Measurements from ENCODE around the gene LMBRD1.

The LMBRD1 gene

DNA sequence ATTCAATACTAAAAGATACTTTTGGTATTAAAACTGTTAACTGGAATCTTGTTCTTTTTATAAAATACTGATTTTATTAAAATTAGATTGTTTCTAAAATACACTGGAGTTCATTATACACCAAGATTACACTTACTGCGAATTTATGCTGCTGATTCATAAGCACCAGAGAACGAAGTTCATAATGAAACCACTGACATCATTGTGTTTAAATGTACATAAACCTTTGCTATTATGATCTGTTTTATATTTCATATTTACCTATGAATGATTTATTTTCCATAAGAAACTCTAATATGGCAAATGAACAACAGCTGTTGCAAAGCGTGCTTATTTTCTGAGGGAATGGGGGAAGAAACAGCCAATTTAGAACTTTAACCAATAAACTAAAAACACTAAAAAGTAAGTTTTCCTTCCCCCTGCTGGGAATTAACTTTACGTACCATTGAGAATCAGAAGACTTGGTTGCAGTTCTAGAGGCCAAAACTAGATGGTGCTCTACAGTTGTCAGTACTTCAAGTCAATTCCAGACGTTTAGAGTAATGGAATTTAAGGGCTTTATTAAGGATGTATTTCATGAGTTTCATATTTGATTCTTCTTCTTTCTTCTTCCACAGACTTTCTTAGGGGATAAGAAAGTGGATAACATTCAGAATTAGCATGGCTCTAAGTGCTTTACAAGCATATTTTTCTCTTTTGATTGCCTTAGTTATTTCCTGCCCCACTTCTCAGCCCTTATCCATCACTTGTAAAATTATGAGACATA is 38.8 kb upstream of the LMBRD1 start (continued):
- TF ChIP-seq ZNF555 (tag by site-specific recombination; conservative IDR thresholded peaks at IDR 0.05) (no peak), ZBTB17 (tag by site-specific recombination; IDR thresholded peaks at IDR 0.05) (0 out of 2 replicates have a peak, but pooled peaks have one; percentile 12), ZNF37A (tag by site-specific recombination; IDR thresholded peaks at IDR 0.05) (no peak), SCRT2 (tag by site-specific recombination; IDR thresholded peaks at IDR 0.05) (no peak), MZF1 (tag by site-specific recombination; IDR thresholded peaks at IDR 0.05; ENCODE audit: borderline replicate concordance) (no peak), GLI2 (tag by site-specific recombination; IDR thresholded peaks at IDR 0.05; ENCODE audit: borderline replicate concordance, low read depth) (no peak), ZNF654 (tag by site-specific recombination; IDR thresholded peaks at IDR 0.05; ENCODE audit: low read depth) (peak; percentile 77)
- TF ChIP-seq, protein P1, sequence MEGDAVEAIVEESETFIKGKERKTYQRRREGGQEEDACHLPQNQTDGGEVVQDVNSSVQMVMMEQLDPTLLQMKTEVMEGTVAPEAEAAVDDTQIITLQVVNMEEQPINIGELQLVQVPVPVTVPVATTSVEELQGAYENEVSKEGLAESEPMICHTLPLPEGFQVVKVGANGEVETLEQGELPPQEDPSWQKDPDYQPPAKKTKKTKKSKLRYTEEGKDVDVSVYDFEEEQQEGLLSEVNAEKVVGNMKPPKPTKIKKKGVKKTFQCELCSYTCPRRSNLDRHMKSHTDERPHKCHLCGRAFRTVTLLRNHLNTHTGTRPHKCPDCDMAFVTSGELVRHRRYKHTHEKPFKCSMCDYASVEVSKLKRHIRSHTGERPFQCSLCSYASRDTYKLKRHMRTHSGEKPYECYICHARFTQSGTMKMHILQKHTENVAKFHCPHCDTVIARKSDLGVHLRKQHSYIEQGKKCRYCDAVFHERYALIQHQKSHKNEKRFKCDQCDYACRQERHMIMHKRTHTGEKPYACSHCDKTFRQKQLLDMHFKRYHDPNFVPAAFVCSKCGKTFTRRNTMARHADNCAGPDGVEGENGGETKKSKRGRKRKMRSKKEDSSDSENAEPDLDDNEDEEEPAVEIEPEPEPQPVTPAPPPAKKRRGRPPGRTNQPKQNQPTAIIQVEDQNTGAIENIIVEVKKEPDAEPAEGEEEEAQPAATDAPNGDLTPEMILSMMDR (tag by site-specific recombination; IDR thresholded peaks at IDR 0.05), result peak; percentile 46; the same call in 1 of the 2 replicates
- TF ChIP-seq, protein P2, sequence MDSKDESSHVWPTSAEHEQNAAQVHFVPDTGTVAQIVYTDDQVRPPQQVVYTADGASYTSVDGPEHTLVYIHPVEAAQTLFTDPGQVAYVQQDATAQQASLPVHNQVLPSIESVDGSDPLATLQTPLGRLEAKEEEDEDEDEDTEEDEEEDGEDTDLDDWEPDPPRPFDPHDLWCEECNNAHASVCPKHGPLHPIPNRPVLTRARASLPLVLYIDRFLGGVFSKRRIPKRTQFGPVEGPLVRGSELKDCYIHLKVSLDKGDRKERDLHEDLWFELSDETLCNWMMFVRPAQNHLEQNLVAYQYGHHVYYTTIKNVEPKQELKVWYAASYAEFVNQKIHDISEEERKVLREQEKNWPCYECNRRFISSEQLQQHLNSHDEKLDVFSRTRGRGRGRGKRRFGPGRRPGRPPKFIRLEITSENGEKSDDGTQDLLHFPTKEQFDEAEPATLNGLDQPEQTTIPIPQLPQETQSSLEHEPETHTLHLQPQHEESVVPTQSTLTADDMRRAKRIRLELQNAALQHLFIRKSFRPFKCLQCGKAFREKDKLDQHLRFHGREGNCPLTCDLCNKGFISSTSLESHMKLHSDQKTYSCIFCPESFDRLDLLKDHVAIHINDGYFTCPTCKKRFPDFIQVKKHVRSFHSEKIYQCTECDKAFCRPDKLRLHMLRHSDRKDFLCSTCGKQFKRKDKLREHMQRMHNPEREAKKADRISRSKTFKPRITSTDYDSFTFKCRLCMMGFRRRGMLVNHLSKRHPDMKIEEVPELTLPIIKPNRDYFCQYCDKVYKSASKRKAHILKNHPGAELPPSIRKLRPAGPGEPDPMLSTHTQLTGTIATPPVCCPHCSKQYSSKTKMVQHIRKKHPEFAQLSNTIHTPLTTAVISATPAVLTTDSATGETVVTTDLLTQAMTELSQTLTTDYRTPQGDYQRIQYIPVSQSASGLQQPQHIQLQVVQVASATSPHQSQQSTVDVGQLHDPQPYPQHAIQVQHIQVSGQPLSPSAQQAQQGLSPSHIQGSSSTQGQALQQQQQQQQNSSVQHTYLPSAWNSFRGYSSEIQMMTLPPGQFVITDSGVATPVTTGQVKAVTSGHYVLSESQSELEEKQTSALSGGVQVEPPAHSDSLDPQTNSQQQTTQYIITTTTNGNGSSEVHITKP (tag by site-specific recombination; IDR thresholded peaks at IDR 0.05), result no peak

DNA sequence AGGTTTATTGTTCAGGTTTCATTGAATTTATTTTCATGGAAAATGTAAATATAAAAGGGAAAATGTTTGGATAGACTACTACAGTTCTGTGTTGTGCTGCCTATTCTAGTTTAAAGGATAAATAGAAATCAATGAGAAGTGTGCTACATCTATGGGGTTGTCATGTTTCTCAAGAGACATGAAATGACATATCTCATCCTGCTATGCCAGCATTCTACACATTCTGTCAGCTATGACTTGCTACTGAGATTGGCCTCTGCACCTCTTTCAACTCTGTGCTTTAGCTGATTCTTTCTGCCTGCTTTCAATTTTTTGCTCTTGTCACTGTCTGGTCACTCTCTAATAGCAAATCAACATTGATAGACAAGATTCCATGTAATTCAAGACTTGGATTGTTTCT is 35.7 kb upstream of the LMBRD1 start:
- H3K4me1 ChIP-seq (ENCODE audit: control insufficient read depth, insufficient read depth, low read length), result no peaks in the 10 kb centered on the region
- no peak overlapping the region for H3K4me3 ChIP-seq (ENCODE audit: low read depth, low read length)
- no peak overlapping the region for H3K27ac ChIP-seq (ENCODE audit: extremely low read depth, low read depth, low read length)
- POLR2A ChIA-PET, result no interaction called here
- H3K36me3 ChIP-seq (ENCODE audit: control insufficient read depth in 2 of 2, insufficient read depth in 1 of 2, low read length in 2 of 2), result no peaks in the 10 kb centered on the region
- CTCF ChIA-PET, result interaction anchor here (0.6 to 2.0 kb wide), 5 partner anchors 28 to 333 kb away, joined by 3 to 4 read pairs (median 4); partner anchors contain the start of gene LMBRD1
- H3K9me3 ChIP-seq (ENCODE audit: control insufficient read depth, insufficient read depth, low read depth, low read length), result no peaks in the 10 kb centered on the region
- no peak for TF ChIP-seq ZNF239 (tag by site-specific recombination; IDR thresholded peaks at IDR 0.05)
- no peak for TF ChIP-seq ZNF843 (tag by site-specific recombination; IDR thresholded peaks at IDR 0.05)
- TF ChIP-seq ZNF433 (tag by site-specific recombination; IDR thresholded peaks at IDR 0.05; ENCODE audit: low read depth), result no peak
- TF ChIP-seq ZNF548 (tag by site-specific recombination; IDR thresholded peaks at IDR 0.05), result no peak
- TF ChIP-seq ZNF830 (tag by site-specific recombination; IDR thresholded peaks at IDR 0.05; ENCODE audit: low read depth), result no peak
- no peak for TF ChIP-seq ZSCAN30 (tag by site-specific recombination; IDR thresholded peaks at IDR 0.05)
- TF ChIP-seq, protein P3, sequence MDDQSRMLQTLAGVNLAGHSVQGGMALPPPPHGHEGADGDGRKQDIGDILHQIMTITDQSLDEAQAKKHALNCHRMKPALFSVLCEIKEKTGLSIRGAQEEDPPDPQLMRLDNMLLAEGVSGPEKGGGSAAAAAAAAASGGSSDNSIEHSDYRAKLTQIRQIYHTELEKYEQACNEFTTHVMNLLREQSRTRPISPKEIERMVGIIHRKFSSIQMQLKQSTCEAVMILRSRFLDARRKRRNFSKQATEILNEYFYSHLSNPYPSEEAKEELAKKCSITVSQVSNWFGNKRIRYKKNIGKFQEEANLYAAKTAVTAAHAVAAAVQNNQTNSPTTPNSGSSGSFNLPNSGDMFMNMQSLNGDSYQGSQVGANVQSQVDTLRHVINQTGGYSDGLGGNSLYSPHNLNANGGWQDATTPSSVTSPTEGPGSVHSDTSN (CRISPR knock-in tag; IDR thresholded peaks at IDR 0.05), result no peak
- TF ChIP-seq ZNF404 (tag by site-specific recombination; IDR thresholded peaks at IDR 0.05), result no peak
- TF ChIP-seq ZNF621 (tag by site-specific recombination; IDR thresholded peaks at IDR 0.05), result no peak
- no peak for TF ChIP-seq ZNF2 (tag by site-specific recombination; IDR thresholded peaks at IDR 0.05)
- TF ChIP-seq ZIC2 (tag by site-specific recombination; IDR thresholded peaks at IDR 0.05), result no peak
- TF ChIP-seq, protein P4, sequence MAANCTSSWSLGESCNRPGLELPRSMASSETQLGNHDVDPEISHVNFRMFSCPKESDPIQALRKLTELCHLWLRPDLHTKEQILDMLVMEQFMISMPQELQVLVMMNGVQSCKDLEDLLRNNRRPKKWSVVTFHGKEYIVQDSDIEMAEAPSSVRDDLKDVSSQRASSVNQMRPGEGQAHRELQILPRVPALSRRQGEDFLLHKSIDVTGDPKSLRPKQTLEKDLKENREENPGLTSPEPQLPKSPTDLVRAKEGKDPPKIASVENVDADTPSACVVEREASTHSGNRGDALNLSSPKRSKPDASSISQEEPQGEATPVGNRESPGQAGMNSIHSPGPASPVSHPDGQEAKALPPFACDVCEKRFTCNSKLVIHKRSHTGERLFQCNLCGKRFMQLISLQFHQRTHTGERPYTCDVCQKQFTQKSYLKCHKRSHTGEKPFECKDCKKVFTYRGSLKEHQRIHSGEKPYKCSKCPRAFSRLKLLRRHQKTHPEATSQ (tag by site-specific recombination; IDR thresholded peaks at IDR 0.05), result no peak
